GM23338 (cell line): ENCODE results near the gene NDUFA13. TPM values are rescaled to one million over a fixed set of nuclear protein-coding genes. Genes with fewer than 3 reads are reported as not detected.

Experiments
- ATAC-seq: fragments of 200-7000 bp; cut with Tn5 transposase; 3 replicates; pipeline ENCODE4 v1.9.1; 2020
- DNase-seq: peaks from one replicate; pipeline ENCODE4 v3.0.0-alpha.2; 2015; ENCODE audit warnings: low spot score
- H2AFZ ChIP-seq: fragments of 200-600 bp; sonication (generic); 2 replicates; pipeline ENCODE4 v1.8.0; 2016; ENCODE audit warnings: antibody characterized with exemption, mild to moderate bottlenecking, moderate library complexity
- H3F3A ChIP-seq: fragments of 200-600 bp; sonication (generic); replicated peaks from 2 replicates; pipeline ENCODE4 v1.8.0; 2017; ENCODE audit warnings: antibody characterized with exemption, mixed run types, low read depth
- H3K27ac ChIP-seq: fragments of 200-600 bp; sonication (generic); 2 replicates; pipeline ENCODE4 v1.6.1; 2016; ENCODE audit warnings: low read depth
- H3K27me3 ChIP-seq: fragments of 200-600 bp; sonication (generic); 2 replicates; pipeline ENCODE4 v1.8.0; 2016; ENCODE audit warnings: mild to moderate bottlenecking, mixed run types, moderate library complexity; ENCODE audit not compliant: insufficient read depth
- H3K36me3 ChIP-seq: fragments of 200-600 bp; sonication (generic); 2 replicates; pipeline ENCODE4 v1.8.0; 2016; ENCODE audit warnings: mild to moderate bottlenecking; ENCODE audit not compliant: insufficient read depth
- H3K4me1 ChIP-seq: fragments of 200-600 bp; sonication (generic); 2 replicates; pipeline ENCODE4 v1.8.0; 2016; ENCODE audit warnings: mild to moderate bottlenecking, moderate library complexity; ENCODE audit not compliant: insufficient read depth
- H3K4me2 ChIP-seq: fragments of 200-600 bp; sonication (generic); 2 replicates; pipeline ENCODE4 v1.7.1; 2017; ENCODE audit warnings: mixed run types
- H3K4me3 ChIP-seq: fragments of 200-600 bp; sonication (generic); 2 replicates; pipeline ENCODE4 v1.6.1; 2016; ENCODE audit warnings: mixed run types
- H3K79me2 ChIP-seq: fragments of 200-600 bp; sonication (generic); replicated peaks from 2 replicates; pipeline ENCODE4 v1.8.0; 2017; ENCODE audit warnings: mild to moderate bottlenecking; ENCODE audit not compliant: insufficient read depth
- H3K9me2 ChIP-seq: fragments of 200-600 bp; sonication (generic); 2 replicates; pipeline ENCODE4 v1.8.0; 2017; ENCODE audit not compliant: insufficient read depth
- H4K20me1 ChIP-seq: fragments of 200-600 bp; sonication (generic); replicated peaks from 2 replicates; pipeline ENCODE4 v1.8.0; 2017; ENCODE audit warnings: mild to moderate bottlenecking; ENCODE audit not compliant: insufficient read depth
- H3K27ac Mint-ChIP-seq: 2 replicates; pipeline ENCODE4 v1.8.0; 2020; ENCODE audit warnings: inconsistent platforms, mild to moderate bottlenecking, moderate library complexity, mixed read lengths
- H3K27me3 Mint-ChIP-seq: 3 replicates; pipeline ENCODE4 v1.8.0; 2022; ENCODE audit warnings: low read depth, mild to moderate bottlenecking, moderate library complexity, mixed read lengths, inconsistent platforms; ENCODE audit not compliant: insufficient read depth, poor library complexity
- H3K36me3 Mint-ChIP-seq: 3 replicates; pipeline ENCODE4 v1.8.0; 2021; ENCODE audit warnings: low read depth, mild to moderate bottlenecking, inconsistent platforms, moderate library complexity, mixed read lengths
- H3K4me1 Mint-ChIP-seq: 3 replicates; pipeline ENCODE4 v1.8.0; 2020; ENCODE audit warnings: mild to moderate bottlenecking, inconsistent platforms, mixed read lengths
- H3K4me3 Mint-ChIP-seq: 3 replicates; pipeline ENCODE4 v1.8.0; 2021; ENCODE audit warnings: moderate library complexity, mild to moderate bottlenecking, inconsistent platforms, mixed read lengths
- H3K9me3 Mint-ChIP-seq: 3 replicates; pipeline ENCODE4 v1.8.0; 2020; ENCODE audit warnings: moderate library complexity, mild to moderate bottlenecking, inconsistent platforms, mixed read lengths
- CREB1 ChIP-seq: fragments of 250-450 bp; sonication (Bioruptor Pico); IDR thresholded peaks from 2 replicates; pipeline ENCODE4 v1.5.0; 2020; ENCODE audit warnings: low read depth, mild to moderate bottlenecking, moderate library complexity
- EZH2 ChIP-seq: fragments of 200-600 bp; sonication (generic); IDR thresholded peaks from one replicate; pipeline ENCODE4 v1.8.0; 2017; ENCODE audit warnings: antibody characterized with exemption, mild to moderate bottlenecking, low read depth; ENCODE audit not compliant: unreplicated experiment
- JUNB ChIP-seq: IDR thresholded peaks from one replicate; pipeline ENCODE4 v1.6.1; 2016; ENCODE audit warnings: antibody characterized with exemption; ENCODE audit not compliant: unreplicated experiment
- ZNF114 ChIP-seq: fragments of 250-450 bp; sonication (Bioruptor Pico); IDR thresholded peaks from 2 replicates; pipeline ENCODE4 v1.5.0; 2020; ENCODE audit warnings: mild to moderate bottlenecking, moderate library complexity
- polyA plus RNA-seq: library from polyadenylated mRNA; unstranded; fragments of >200 nt; fragmentation: Nextera tagmentation; extraction: Ambion mirVana; gene quantifications from 2 replicates; pipeline ENCODE4 v1.2.1, GENCODE V29; 2016
- total RNA-seq: library from RNA; depleted of rRNA; stranded (reverse); fragments of >200 nt; shearing (Covaris generic); gene quantifications from 2 replicates; pipeline ENCODE4 v1.2.3, GENCODE V29; 2014
- TF ChIP-seq, protein P1 (sequence below): fragments of 250-450 bp; sonication (Bioruptor Pico); IDR thresholded peaks from 2 replicates; pipeline ENCODE4 v1.5.0; 2020; ENCODE audit warnings: mild to moderate bottlenecking, moderate library complexity
- TF ChIP-seq, protein P2 (sequence below): IDR thresholded peaks from one replicate; pipeline ENCODE4 v1.6.1; 2018; ENCODE audit warnings: antibody characterized with exemption; ENCODE audit not compliant: unreplicated experiment
- TF ChIP-seq, protein P3 (sequence below): IDR thresholded peaks from 2 replicates; pipeline ENCODE4 v1.6.1; 2016; ENCODE audit warnings: antibody characterized with exemption

The NDUFA13 gene
- total and polyA plus RNA-seq, 2 experiments from 2014 or later = 143 to 598 TPM

DNA sequence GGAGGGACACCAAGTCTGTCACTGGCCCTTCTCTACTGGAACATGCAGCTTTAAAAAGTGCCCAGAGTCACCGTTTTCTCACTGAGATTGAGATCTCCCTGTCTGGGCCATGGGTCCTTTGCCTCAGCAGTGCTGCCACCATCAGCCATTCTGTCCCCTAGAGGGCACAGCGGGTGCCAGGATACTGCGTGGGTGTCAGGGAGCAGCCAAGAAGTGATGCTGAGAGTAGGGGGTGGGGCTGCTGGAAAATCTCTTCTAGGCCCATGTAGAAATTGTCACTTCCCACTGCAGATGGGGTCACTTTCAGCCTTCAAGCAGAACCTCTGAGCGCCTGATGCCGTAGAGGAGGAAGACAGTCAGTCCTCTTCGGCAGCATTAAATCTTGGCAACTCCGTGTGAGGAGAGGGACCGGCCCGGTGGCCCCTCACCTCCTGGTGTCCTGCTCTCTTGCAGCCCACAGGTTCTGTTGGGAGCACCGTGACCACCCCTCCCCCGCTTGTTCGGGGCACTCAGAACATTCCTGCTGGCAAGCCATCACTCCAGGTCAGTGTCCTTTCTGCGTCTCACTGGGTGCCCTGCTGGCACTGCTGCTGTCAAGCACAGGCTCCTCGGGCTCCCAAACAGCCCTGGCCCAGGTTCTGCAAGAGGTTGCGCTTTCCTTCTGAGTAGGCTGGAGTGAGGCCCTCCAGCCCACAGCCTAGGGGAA, 22.0 kb upstream of the NDUFA13 start (continued):
- TF ChIP-seq, protein P1, sequence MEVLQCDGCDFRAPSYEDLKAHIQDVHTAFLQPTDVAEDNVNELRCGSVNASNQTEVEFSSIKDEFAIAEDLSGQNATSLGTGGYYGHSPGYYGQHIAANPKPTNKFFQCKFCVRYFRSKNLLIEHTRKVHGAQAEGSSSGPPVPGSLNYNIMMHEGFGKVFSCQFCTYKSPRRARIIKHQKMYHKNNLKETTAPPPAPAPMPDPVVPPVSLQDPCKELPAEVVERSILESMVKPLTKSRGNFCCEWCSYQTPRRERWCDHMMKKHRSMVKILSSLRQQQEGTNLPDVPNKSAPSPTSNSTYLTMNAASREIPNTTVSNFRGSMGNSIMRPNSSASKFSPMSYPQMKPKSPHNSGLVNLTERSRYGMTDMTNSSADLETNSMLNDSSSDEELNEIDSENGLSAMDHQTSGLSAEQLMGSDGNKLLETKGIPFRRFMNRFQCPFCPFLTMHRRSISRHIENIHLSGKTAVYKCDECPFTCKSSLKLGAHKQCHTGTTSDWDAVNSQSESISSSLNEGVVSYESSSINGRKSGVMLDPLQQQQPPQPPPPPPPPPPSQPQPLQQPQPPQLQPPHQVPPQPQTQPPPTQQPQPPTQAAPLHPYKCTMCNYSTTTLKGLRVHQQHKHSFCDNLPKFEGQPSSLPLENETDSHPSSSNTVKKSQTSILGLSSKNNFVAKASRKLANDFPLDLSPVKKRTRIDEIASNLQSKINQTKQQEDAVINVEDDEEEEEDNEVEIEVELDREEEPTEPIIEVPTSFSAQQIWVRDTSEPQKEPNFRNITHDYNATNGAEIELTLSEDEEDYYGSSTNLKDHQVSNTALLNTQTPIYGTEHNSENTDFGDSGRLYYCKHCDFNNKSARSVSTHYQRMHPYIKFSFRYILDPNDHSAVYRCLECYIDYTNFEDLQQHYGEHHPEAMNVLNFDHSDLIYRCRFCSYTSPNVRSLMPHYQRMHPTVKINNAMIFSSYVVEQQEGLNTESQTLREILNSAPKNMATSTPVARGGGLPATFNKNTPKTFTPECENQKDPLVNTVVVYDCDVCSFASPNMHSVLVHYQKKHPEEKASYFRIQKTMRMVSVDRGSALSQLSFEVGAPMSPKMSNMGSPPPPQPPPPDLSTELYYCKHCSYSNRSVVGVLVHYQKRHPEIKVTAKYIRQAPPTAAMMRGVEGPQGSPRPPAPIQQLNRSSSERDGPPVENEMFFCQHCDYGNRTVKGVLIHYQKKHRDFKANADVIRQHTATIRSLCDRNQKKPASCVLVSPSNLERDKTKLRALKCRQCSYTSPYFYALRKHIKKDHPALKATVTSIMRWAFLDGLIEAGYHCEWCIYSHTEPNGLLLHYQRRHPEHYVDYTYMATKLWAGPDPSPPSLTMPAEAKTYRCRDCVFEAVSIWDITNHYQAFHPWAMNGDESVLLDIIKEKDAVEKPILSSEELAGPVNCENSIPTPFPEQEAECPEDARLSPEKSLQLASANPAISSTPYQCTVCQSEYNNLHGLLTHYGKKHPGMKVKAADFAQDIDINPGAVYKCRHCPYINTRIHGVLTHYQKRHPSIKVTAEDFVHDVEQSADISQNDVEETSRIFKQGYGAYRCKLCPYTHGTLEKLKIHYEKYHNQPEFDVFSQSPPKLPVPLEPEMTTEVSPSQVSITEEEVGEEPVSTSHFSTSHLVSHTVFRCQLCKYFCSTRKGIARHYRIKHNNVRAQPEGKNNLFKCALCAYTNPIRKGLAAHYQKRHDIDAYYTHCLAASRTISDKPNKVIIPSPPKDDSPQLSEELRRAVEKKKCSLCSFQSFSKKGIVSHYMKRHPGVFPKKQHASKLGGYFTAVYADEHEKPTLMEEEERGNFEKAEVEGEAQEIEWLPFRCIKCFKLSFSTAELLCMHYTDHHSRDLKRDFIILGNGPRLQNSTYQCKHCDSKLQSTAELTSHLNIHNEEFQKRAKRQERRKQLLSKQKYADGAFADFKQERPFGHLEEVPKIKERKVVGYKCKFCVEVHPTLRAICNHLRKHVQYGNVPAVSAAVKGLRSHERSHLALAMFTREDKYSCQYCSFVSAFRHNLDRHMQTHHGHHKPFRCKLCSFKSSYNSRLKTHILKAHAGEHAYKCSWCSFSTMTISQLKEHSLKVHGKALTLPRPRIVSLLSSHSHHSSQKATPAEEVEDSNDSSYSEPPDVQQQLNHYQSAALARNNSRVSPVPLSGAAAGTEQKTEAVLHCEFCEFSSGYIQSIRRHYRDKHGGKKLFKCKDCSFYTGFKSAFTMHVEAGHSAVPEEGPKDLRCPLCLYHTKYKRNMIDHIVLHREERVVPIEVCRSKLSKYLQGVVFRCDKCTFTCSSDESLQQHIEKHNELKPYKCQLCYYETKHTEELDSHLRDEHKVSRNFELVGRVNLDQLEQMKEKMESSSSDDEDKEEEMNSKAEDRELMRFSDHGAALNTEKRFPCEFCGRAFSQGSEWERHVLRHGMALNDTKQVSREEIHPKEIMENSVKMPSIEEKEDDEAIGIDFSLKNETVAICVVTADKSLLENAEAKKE (CRISPR knock-in tag) = no peak
- no peak for TF ChIP-seq JUNB

DNA sequence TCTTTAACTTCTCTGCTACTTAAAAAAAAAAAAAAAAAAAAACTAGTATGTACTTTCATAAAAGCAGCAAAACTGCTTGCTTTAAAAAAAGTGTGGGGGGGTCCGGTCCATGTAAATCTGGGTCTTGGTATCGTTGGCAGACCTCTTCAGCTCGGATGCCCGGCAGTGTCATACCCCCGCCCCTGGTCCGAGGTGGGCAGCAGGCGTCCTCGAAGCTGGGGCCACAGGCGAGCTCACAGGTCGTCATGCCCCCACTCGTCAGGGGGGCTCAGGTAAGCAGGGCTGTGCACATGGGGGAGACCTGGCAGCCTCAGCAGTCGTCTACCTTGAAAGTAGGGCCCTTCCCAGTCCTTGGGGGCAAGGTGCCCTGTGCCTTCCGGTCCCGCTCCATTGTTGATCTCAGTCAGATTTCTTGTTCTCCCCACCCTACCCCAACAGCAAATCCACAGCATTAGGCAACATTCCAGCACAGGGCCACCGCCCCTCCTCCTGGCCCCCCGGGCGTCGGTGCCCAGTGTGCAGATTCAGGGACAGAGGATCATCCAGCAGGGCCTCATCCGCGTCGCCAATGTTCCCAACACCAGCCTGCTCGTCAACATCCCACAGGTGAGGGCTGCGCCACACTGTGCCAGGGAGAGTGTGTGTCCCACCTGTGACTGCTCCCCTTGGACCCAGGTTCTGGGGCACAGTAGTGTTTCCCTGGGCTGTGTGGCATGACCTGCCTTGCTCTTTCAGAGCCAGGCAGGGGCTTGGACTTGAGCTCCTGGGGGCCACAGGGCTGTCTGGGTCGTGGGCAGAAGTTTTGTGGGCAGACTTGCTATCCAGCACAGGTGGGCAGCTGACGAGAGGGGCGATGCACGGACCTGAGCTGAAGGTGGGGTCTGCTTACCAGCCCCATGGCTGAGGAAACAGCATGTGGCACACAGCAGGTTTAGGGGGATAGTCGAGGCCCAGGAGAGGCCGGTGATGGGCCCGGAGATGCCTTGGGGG, 20.1 kb upstream of the NDUFA13 start:
- H3K9me3 Mint-ChIP-seq = no peaks in the 10 kb centered on the region
- Histone ChIP-seq H3K4me3 (no peak overlapping the region), H3K27ac (no peak overlapping the region), H3K4me1 (no peaks in the 10 kb centered on the region), H3K9me2 (no peaks in the 10 kb centered on the region), H3K36me3 (peaks cover 11% of the 10 kb centered on the region; the same call in 1 of the 2 replicates), H2AFZ (no peak overlapping the region), H3F3A (0 out of 2 replicates have a peak, but pooled peaks cover 3% of the 10 kb centered on the region), H3K79me2 (peaks cover 23% of the 10 kb centered on the region), H4K20me1 (peaks cover 22% of the 10 kb centered on the region), H3K27me3 (no peaks in the 10 kb centered on the region), H3K4me2 (no peak overlapping the region)
- ATAC-seq (no peak), DNase-seq (no peak)
- peaks cover 11% of the 10 kb centered on the region for H3K27me3 Mint-ChIP-seq
- H3K4me1 Mint-ChIP-seq = no peaks in the 10 kb centered on the region
- H3K36me3 Mint-ChIP-seq = peaks cover 74% of the 10 kb centered on the region
- H3K4me3 Mint-ChIP-seq = no peak overlapping the region
- no peak overlapping the region for H3K27ac Mint-ChIP-seq
- TF ChIP-seq CREB1 (CRISPR knock-in tag) (no peak), ZNF114 (CRISPR knock-in tag) (no peak), EZH2 (no peak)
- TF ChIP-seq, protein P2, sequence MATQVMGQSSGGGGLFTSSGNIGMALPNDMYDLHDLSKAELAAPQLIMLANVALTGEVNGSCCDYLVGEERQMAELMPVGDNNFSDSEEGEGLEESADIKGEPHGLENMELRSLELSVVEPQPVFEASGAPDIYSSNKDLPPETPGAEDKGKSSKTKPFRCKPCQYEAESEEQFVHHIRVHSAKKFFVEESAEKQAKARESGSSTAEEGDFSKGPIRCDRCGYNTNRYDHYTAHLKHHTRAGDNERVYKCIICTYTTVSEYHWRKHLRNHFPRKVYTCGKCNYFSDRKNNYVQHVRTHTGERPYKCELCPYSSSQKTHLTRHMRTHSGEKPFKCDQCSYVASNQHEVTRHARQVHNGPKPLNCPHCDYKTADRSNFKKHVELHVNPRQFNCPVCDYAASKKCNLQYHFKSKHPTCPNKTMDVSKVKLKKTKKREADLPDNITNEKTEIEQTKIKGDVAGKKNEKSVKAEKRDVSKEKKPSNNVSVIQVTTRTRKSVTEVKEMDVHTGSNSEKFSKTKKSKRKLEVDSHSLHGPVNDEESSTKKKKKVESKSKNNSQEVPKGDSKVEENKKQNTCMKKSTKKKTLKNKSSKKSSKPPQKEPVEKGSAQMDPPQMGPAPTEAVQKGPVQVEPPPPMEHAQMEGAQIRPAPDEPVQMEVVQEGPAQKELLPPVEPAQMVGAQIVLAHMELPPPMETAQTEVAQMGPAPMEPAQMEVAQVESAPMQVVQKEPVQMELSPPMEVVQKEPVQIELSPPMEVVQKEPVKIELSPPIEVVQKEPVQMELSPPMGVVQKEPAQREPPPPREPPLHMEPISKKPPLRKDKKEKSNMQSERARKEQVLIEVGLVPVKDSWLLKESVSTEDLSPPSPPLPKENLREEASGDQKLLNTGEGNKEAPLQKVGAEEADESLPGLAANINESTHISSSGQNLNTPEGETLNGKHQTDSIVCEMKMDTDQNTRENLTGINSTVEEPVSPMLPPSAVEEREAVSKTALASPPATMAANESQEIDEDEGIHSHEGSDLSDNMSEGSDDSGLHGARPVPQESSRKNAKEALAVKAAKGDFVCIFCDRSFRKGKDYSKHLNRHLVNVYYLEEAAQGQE = no peak
- TF ChIP-seq, protein P3, sequence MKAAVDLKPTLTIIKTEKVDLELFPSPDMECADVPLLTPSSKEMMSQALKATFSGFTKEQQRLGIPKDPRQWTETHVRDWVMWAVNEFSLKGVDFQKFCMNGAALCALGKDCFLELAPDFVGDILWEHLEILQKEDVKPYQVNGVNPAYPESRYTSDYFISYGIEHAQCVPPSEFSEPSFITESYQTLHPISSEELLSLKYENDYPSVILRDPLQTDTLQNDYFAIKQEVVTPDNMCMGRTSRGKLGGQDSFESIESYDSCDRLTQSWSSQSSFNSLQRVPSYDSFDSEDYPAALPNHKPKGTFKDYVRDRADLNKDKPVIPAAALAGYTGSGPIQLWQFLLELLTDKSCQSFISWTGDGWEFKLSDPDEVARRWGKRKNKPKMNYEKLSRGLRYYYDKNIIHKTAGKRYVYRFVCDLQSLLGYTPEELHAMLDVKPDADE = no peak
